Trophoblast cell (in vitro differentiated cells and primary cell): Measurements from ENCODE around the gene GLIPR2.

Source experiments
- DNase-seq, 2 donors: peaks; one replicate each; pipeline ENCODE4 v3.0.0-alpha.2; 2016
- H2AFZ ChIP-seq: 2 replicates; pipeline ENCODE4 v1.6.1; 2013; ENCODE audit warnings: low read length, moderate library complexity, mild to moderate bottlenecking; ENCODE audit not compliant: insufficient read depth, poor library complexity
- H2AK5ac ChIP-seq: 2 replicates; pipeline ENCODE4 v1.6.1; 2013; ENCODE audit warnings: mild to moderate bottlenecking, low read length
- H2BK120ac ChIP-seq: 2 replicates; pipeline ENCODE4 v1.6.1; 2013; ENCODE audit warnings: low read length, mild to moderate bottlenecking, moderate library complexity; ENCODE audit not compliant: insufficient read depth, poor library complexity
- H2BK12ac ChIP-seq: 2 replicates; pipeline ENCODE4 v1.6.1; 2013; ENCODE audit warnings: mild to moderate bottlenecking, low read length, moderate library complexity
- H2BK5ac ChIP-seq: 2 replicates; pipeline ENCODE4 v1.6.1; 2013; ENCODE audit warnings: low read length, low read depth, moderate library complexity, mild to moderate bottlenecking; ENCODE audit not compliant: poor library complexity
- H3K14ac ChIP-seq: 2 replicates; pipeline ENCODE4 v1.6.1; 2013; ENCODE audit warnings: mild to moderate bottlenecking, low read length
- H3K18ac ChIP-seq: 2 replicates; pipeline ENCODE4 v1.6.1; 2013; ENCODE audit warnings: mild to moderate bottlenecking, low read length
- H3K23ac ChIP-seq: 2 replicates; pipeline ENCODE4 v1.6.1; 2013; ENCODE audit warnings: low read length
- H3K27ac ChIP-seq: 2 replicates; pipeline ENCODE4 v1.5.1; 2013; ENCODE audit warnings: low read depth, mild to moderate bottlenecking, inconsistent platforms, low read length, moderate library complexity
- H3K27me3 ChIP-seq: 2 replicates; pipeline ENCODE4 v1.6.1; 2013; ENCODE audit warnings: inconsistent platforms, mild to moderate bottlenecking, low read length, moderate library complexity; ENCODE audit not compliant: insufficient read depth
- H3K36me3 ChIP-seq, 2 experiments: 1 replicate in 1 of 2; 2 replicates in 1 of 2; pipeline ENCODE4 v1.6.1; 2013; ENCODE audit warnings: low read length in 2 of 2, mild to moderate bottlenecking in 2 of 2, moderate library complexity in 1 of 2; ENCODE audit not compliant: insufficient read depth in 2 of 2, control insufficient read depth in 1 of 2
- H3K4ac ChIP-seq: 2 replicates; pipeline ENCODE4 v1.6.1; 2013; ENCODE audit warnings: low read depth, mild to moderate bottlenecking, low read length, moderate library complexity
- H3K4me1 ChIP-seq, 2 experiments: 1 replicate in 1 of 2; 2 replicates in 1 of 2; pipeline ENCODE4 v1.6.1; 2013; ENCODE audit warnings: low read length in 2 of 2, mild to moderate bottlenecking in 2 of 2, moderate library complexity in 1 of 2; ENCODE audit not compliant: insufficient read depth in 2 of 2, control insufficient read depth in 1 of 2
- H3K4me2 ChIP-seq: 2 replicates; pipeline ENCODE4 v1.6.1; 2013; ENCODE audit warnings: inconsistent platforms, mild to moderate bottlenecking, low read length, moderate library complexity
- H3K4me3 ChIP-seq: 2 replicates; pipeline ENCODE4 v1.5.1; 2013; ENCODE audit warnings: mild to moderate bottlenecking, low read depth, low read length, inconsistent platforms
- H3K79me1 ChIP-seq: one replicate; pipeline ENCODE4 v1.6.1; 2013; ENCODE audit warnings: low read length
- H3K79me2 ChIP-seq: 2 replicates; pipeline ENCODE4 v1.6.1; 2013; ENCODE audit warnings: low read length, mild to moderate bottlenecking; ENCODE audit not compliant: control insufficient read depth, insufficient read depth, poor library complexity
- H3K9ac ChIP-seq: 2 replicates; pipeline ENCODE4 v1.6.1; 2013; ENCODE audit warnings: mild to moderate bottlenecking, low read length
- H3K9me3 ChIP-seq: 2 replicates; pipeline ENCODE4 v1.6.1; 2013; ENCODE audit warnings: low read depth, mild to moderate bottlenecking, control low read depth, inconsistent platforms, low read length; ENCODE audit not compliant: insufficient read depth
- H4K12ac ChIP-seq: 2 replicates; pipeline ENCODE4 v1.6.1; 2013; ENCODE audit warnings: low read depth, mild to moderate bottlenecking, low read length, moderate library complexity
- H4K8ac ChIP-seq: 2 replicates; pipeline ENCODE4 v1.6.1; 2013; ENCODE audit warnings: low read depth, mild to moderate bottlenecking, low read length, moderate library complexity
- H4K91ac ChIP-seq: one replicate; pipeline ENCODE4 v1.6.1; 2013; ENCODE audit warnings: low read depth, mild to moderate bottlenecking, low read length, moderate library complexity
- WGBS: extraction: QIAGEN DNeasy Blood & Tissue Kit; methylation state at CpG from one replicate; pipeline ENCODE4 v1.1.7; 2013; ENCODE audit warnings: missing lambda C conversion rate; ENCODE audit not compliant: insufficient read length, insufficient coverage; ENCODE audit errors: extremely low coverage; 5-methylcytosine and 5-hydroxymethylcytosine counted together

The GLIPR2 gene

GRCh38 chr9:36118201-36118600, 18.3 kb upstream of the GLIPR2 start:
- Histone ChIP-seq H3K27ac (no peak overlapping the region), H3K27me3 (no peaks in the 10 kb centered on the region), H4K8ac (no peak overlapping the region), H3K4me2 (no peak overlapping the region), H3K79me1 (no peaks in the 10 kb centered on the region), H2BK12ac (no peak overlapping the region), H3K23ac (no peak overlapping the region), H3K4me1 (no peaks in the 10 kb centered on the region), H3K9ac (no peak overlapping the region), H4K12ac (no peak overlapping the region), H2AK5ac (no peak overlapping the region), H2BK120ac (no peak overlapping the region), H3K9me3 (no peaks in the 10 kb centered on the region), H4K91ac (no peak overlapping the region), H3K14ac (no peak overlapping the region), H3K79me2 (no peaks in the 10 kb centered on the region), H2AFZ (no peak overlapping the region), H3K18ac (no peak overlapping the region), H3K4ac (no peak overlapping the region), H2BK5ac (no peak overlapping the region), H3K36me3 (peaks cover 0 to 5% of the 10 kb centered on the region in 2 experiments), H3K4me3 (no peak overlapping the region)
- no CpG with 5 or more reads among the region's 2 CpGs for WGBS
- DNase-seq: no peak

- no peaks in the 10 kb centered on the region for H3K9me3 ChIP-seq
- peaks cover 0 to 5% of the 10 kb centered on the region in 2 experiments for H3K36me3 ChIP-seq
- H3K23ac ChIP-seq: no peak overlapping the region
- H2AFZ ChIP-seq: no peak overlapping the region
- no peaks in the 10 kb centered on the region for H3K79me1 ChIP-seq
- no CpG with 5 or more reads among the region's 15 CpGs for WGBS
- no peak overlapping the region for H2BK12ac ChIP-seq
- no peak overlapping the region for H2AK5ac ChIP-seq
- H3K27ac ChIP-seq: no peak overlapping the region
- H4K8ac ChIP-seq: no peak overlapping the region
- no peak overlapping the region for H3K14ac ChIP-seq
- H4K91ac ChIP-seq: no peak overlapping the region
- no peak overlapping the region for H2BK5ac ChIP-seq
- H3K4ac ChIP-seq: no peak overlapping the region
- H3K18ac ChIP-seq: no peak overlapping the region
- H2BK120ac ChIP-seq: no peak overlapping the region
- no peaks in the 10 kb centered on the region for H3K4me1 ChIP-seq
- no peaks in the 10 kb centered on the region for H3K79me2 ChIP-seq
- H3K9ac ChIP-seq: no peak overlapping the region
- no peak overlapping the region for H3K4me3 ChIP-seq
- H3K4me2 ChIP-seq: no peak overlapping the region
- no peak for DNase-seq
- no peaks in the 10 kb centered on the region for H3K27me3 ChIP-seq
- no peak overlapping the region for H4K12ac ChIP-seq
Observed at GRCh38 chr9:36118706-36119105, 17.8 kb upstream of the GLIPR2 start.

DNA sequence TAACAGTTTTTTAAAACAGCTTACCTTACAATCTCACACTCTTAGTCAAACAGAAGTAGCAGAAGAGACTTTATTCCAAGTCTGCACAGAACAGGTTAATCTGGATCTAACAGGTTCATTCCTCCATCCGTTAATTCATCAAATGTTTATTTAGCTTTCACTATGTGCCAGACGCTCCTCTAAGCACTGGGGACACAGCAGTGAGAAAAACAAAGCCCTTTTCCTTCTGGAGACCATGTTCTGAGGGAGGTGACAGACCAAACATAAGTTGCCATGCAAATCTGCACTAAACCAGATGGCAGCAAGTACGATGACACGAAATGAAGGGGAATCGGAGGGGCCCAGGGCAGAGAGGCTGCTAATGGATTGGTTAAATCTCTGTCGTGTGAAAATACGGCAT, 17.1 kb upstream of the GLIPR2 start:
- H3K79me1 ChIP-seq: no peaks in the 10 kb centered on the region
- H3K4me3 ChIP-seq: no peak overlapping the region
- H3K9me3 ChIP-seq: no peaks in the 10 kb centered on the region
- no peak overlapping the region for H3K18ac ChIP-seq
- no peaks in the 10 kb centered on the region for H3K27me3 ChIP-seq
- H3K9ac ChIP-seq: no peak overlapping the region
- no peak overlapping the region for H2AK5ac ChIP-seq
- H3K36me3 ChIP-seq: peaks cover 0 to 5% of the 10 kb centered on the region in 2 experiments
- DNase-seq: no peak
- no peak overlapping the region for H3K14ac ChIP-seq
- H3K4me1 ChIP-seq: no peaks in the 10 kb centered on the region
- H2BK5ac ChIP-seq: no peak overlapping the region
- H3K79me2 ChIP-seq: no peaks in the 10 kb centered on the region
- H3K23ac ChIP-seq: no peak overlapping the region
- no peak overlapping the region for H2BK12ac ChIP-seq
- no peak overlapping the region for H3K4ac ChIP-seq
- no CpG with 5 or more reads among the region's 7 CpGs for WGBS
- H3K27ac ChIP-seq: no peak overlapping the region
- no peak overlapping the region for H4K8ac ChIP-seq
- no peak overlapping the region for H2BK120ac ChIP-seq
- H2AFZ ChIP-seq: no peak overlapping the region
- no peak overlapping the region for H4K91ac ChIP-seq
- H3K4me2 ChIP-seq: no peak overlapping the region
- H4K12ac ChIP-seq: no peak overlapping the region

GRCh38 chr9:36120705-36121104, 15.8 kb upstream of the GLIPR2 start:
- no peak overlapping the region for H3K23ac ChIP-seq

More at GRCh38 chr9:36120705-36121104, 15.8 kb upstream of the GLIPR2 start:
- Histone ChIP-seq H2AFZ (no peak overlapping the region), H3K79me1 (no peaks in the 10 kb centered on the region), H2BK120ac (no peak overlapping the region), H4K12ac (no peak overlapping the region), H3K36me3 (peaks cover 0 to 5% of the 10 kb centered on the region in 2 experiments), H2BK5ac (no peak overlapping the region), H2BK12ac (no peak overlapping the region), H3K18ac (no peak overlapping the region), H3K27ac (no peak overlapping the region), H2AK5ac (no peak overlapping the region), H4K91ac (no peak overlapping the region), H4K8ac (no peak overlapping the region), H3K9ac (no peak overlapping the region), H3K14ac (no peak overlapping the region), H3K4me1 (no peaks in the 10 kb centered on the region), H3K27me3 (no peaks in the 10 kb centered on the region), H3K79me2 (no peaks in the 10 kb centered on the region), H3K4ac (no peak overlapping the region), H3K9me3 (no peaks in the 10 kb centered on the region), H3K4me3 (no peak overlapping the region), H3K4me2 (no peak overlapping the region)
- no CpG with 5 or more reads among the region's 4 CpGs for WGBS
- DNase-seq: no peak
